H9 (cell line): ENCODE results near the gene C4orf17. TPM values are rescaled to one million over a fixed set of nuclear protein-coding genes. Genes with fewer than 3 reads are reported as not detected.

Experiments
- DNase-seq: peaks from one replicate; pipeline ENCODE4 v3.0.0-alpha.2; 2017
- H2AFZ ChIP-seq: one replicate; pipeline ENCODE4 v1.6.1; 2013; ENCODE audit warnings: mild to moderate bottlenecking, low read length, control low read depth, moderate library complexity
- H2AK5ac ChIP-seq: 2 replicates; pipeline ENCODE4 v1.6.1; 2013; ENCODE audit warnings: low read length, control low read depth, mixed read lengths; ENCODE audit not compliant: insufficient read length
- H2BK120ac ChIP-seq: one replicate; pipeline ENCODE4 v1.6.1; 2013; ENCODE audit warnings: low read depth, mild to moderate bottlenecking, low read length, control low read depth, inconsistent platforms; ENCODE audit not compliant: poor library complexity, severe bottlenecking
- H2BK12ac ChIP-seq: 2 replicates; pipeline ENCODE4 v1.6.1; 2013; ENCODE audit warnings: low read length, control low read depth, mixed read lengths, low read depth; ENCODE audit not compliant: insufficient read length
- H2BK15ac ChIP-seq: 2 replicates; pipeline ENCODE4 v1.6.1; 2013; ENCODE audit warnings: low read depth, low read length, control low read depth
- H2BK20ac ChIP-seq: one replicate; pipeline ENCODE4 v1.6.1; 2013; ENCODE audit warnings: low read depth, mild to moderate bottlenecking, low read length, control low read depth, inconsistent platforms; ENCODE audit not compliant: poor library complexity, severe bottlenecking
- H2BK5ac ChIP-seq: 2 replicates; pipeline ENCODE4 v1.6.1; 2013; ENCODE audit warnings: low read length, control low read depth, mixed read lengths; ENCODE audit not compliant: insufficient read length
- H3K14ac ChIP-seq: 2 replicates; pipeline ENCODE4 v1.6.1; 2013; ENCODE audit warnings: low read length, control low read depth; ENCODE audit not compliant: insufficient read depth
- H3K18ac ChIP-seq: 2 replicates; pipeline ENCODE4 v1.6.1; 2013; ENCODE audit warnings: low read depth, mild to moderate bottlenecking, mixed read lengths, low read length, control low read depth; ENCODE audit not compliant: insufficient read length
- H3K23ac ChIP-seq: 2 replicates; pipeline ENCODE4 v1.6.1; 2013; ENCODE audit warnings: low read length, control low read depth, mixed read lengths, low read depth; ENCODE audit not compliant: insufficient read length
- H3K23me2 ChIP-seq: 2 replicates; pipeline ENCODE4 v1.6.1; 2013; ENCODE audit warnings: low read depth, mild to moderate bottlenecking, mixed read lengths, low read length, control low read depth; ENCODE audit not compliant: insufficient read length, poor library complexity, severe bottlenecking
- H3K27ac ChIP-seq: 2 replicates; pipeline ENCODE4 v1.5.1; 2013; ENCODE audit warnings: low read length, control low read depth, mixed read lengths, low read depth; ENCODE audit not compliant: insufficient read length
- H3K27me3 ChIP-seq: 2 replicates; pipeline ENCODE4 v1.6.1; 2013; ENCODE audit warnings: low read length, control low read depth, inconsistent platforms; ENCODE audit not compliant: insufficient read depth
- H3K4ac ChIP-seq: 2 replicates; pipeline ENCODE4 v1.6.1; 2013; ENCODE audit warnings: low read depth, mild to moderate bottlenecking, control low read depth, inconsistent platforms, low read length, moderate library complexity
- H3K4me1 ChIP-seq: 2 replicates; pipeline ENCODE4 v1.6.1; 2013; ENCODE audit warnings: low read length, control low read depth, inconsistent platforms; ENCODE audit not compliant: insufficient read depth
- H3K4me2 ChIP-seq: 2 replicates; pipeline ENCODE4 v1.6.1; 2013; ENCODE audit warnings: low read length, control low read depth, mixed read lengths; ENCODE audit not compliant: insufficient read length, insufficient read depth
- H3K56ac ChIP-seq: 2 replicates; pipeline ENCODE4 v1.6.1; 2013; ENCODE audit warnings: low read depth, mild to moderate bottlenecking, mixed read lengths, low read length, control low read depth; ENCODE audit not compliant: insufficient read length
- H3K79me1 ChIP-seq: 2 replicates; pipeline ENCODE4 v1.6.1; 2013; ENCODE audit warnings: low read depth, mild to moderate bottlenecking, moderate library complexity, low read length, control low read depth, inconsistent platforms; ENCODE audit not compliant: insufficient read depth, poor library complexity, severe bottlenecking
- H3K79me2 ChIP-seq: 2 replicates; pipeline ENCODE4 v1.6.1; 2013; ENCODE audit warnings: low read length, control low read depth, inconsistent platforms; ENCODE audit not compliant: insufficient read depth
- H3K9ac ChIP-seq: 2 replicates; pipeline ENCODE4 v1.6.1; 2013; ENCODE audit warnings: low read length, control low read depth, mixed read lengths; ENCODE audit not compliant: insufficient read length; ENCODE audit errors: extremely low read depth
- H3K9me3 ChIP-seq: one replicate; pipeline ENCODE4 v1.6.1; 2013; ENCODE audit warnings: low read depth, low read length, inconsistent platforms; ENCODE audit not compliant: control insufficient read depth
- H3T11ph ChIP-seq: one replicate; pipeline ENCODE4 v1.6.1; 2013; ENCODE audit warnings: mild to moderate bottlenecking, low read length, control low read depth, inconsistent platforms
- H4K20me1 ChIP-seq: one replicate; pipeline ENCODE4 v1.6.1; 2013; ENCODE audit not compliant: control insufficient read depth, insufficient read length, insufficient read depth
- H4K5ac ChIP-seq: 2 replicates; pipeline ENCODE4 v1.6.1; 2013; ENCODE audit warnings: low read depth, mild to moderate bottlenecking, mixed read lengths, low read length, control low read depth; ENCODE audit not compliant: insufficient read length
- H4K8ac ChIP-seq: replicated peaks from 2 replicates; pipeline ENCODE4 v1.6.1; 2013; ENCODE audit warnings: low read length, control low read depth, mixed read lengths, low read depth; ENCODE audit not compliant: insufficient read length
- H4K91ac ChIP-seq: 2 replicates; pipeline ENCODE4 v1.6.1; 2013; ENCODE audit warnings: low read depth, mild to moderate bottlenecking, moderate library complexity, mixed read lengths, low read length, control low read depth; ENCODE audit not compliant: insufficient read length
- H3K27ac Mint-ChIP-seq, 3 experiments: 2 replicates in 2 of 3; 3 replicates in 1 of 3; pipeline ENCODE4 v1.8.0; 2020 to 2021; ENCODE audit warnings: mixed read lengths in 3 of 3, mild to moderate bottlenecking in 1 of 3, moderate library complexity in 1 of 3
- H3K27me3 Mint-ChIP-seq: 2 replicates; pipeline ENCODE4 v1.8.0; 2021; ENCODE audit warnings: low read depth, mild to moderate bottlenecking, moderate library complexity, mixed read lengths
- H3K36me3 Mint-ChIP-seq, 3 experiments: 2 replicates in 2 of 3; 3 replicates in 1 of 3; pipeline ENCODE4 v1.8.0; 2020 to 2021; ENCODE audit warnings: low read depth in 3 of 3, mixed read lengths in 3 of 3; ENCODE audit not compliant: insufficient read depth in 1 of 3
- H3K4me1 Mint-ChIP-seq, 2 experiments: 2 replicates each; pipeline ENCODE4 v1.8.0; 2020; ENCODE audit warnings: mixed read lengths in 2 of 2
- H3K4me3 Mint-ChIP-seq, 2 experiments: 2 replicates in 1 of 2; 3 replicates in 1 of 2; pipeline ENCODE4 v1.8.0; 2020 to 2021; ENCODE audit warnings: mild to moderate bottlenecking in 2 of 2, mixed read lengths in 2 of 2, moderate library complexity in 1 of 2
- H3K9me3 Mint-ChIP-seq, 2 experiments: 2 replicates in 1 of 2; 3 replicates in 1 of 2; pipeline ENCODE4 v1.8.0; 2020; ENCODE audit warnings: mild to moderate bottlenecking in 2 of 2, mixed read lengths in 2 of 2, moderate library complexity in 1 of 2
- CTCF ChIP-seq: fragments of 200-600 bp; sonication (generic); conservative IDR thresholded peaks from 3 replicates; pipeline ENCODE4 v1.8.0; 2021; ENCODE audit warnings: antibody characterized with exemption, mild to moderate bottlenecking
- WGBS: extraction: QIAGEN DNeasy Blood & Tissue Kit; methylation state at CpG from one replicate; pipeline ENCODE4 v1.1.7; 2013; ENCODE audit warnings: missing lambda C conversion rate, low lambda C conversion rate, mixed read lengths; ENCODE audit not compliant: insufficient read length; ENCODE audit errors: extremely low coverage; 5-methylcytosine and 5-hydroxymethylcytosine counted together
- total RNA-seq: library from RNA; stranded (reverse); gene quantifications from 2 replicates; pipeline ENCODE4 v1.2.1, GENCODE V29; 2021

The C4orf17 gene
- total RNA-seq, 1 experiment from 2014 or later, result not detected

- Mint-ChIP-seq H3K4me3 (no peak overlapping the region), H3K27me3 (no peaks in the 10 kb centered on the region), H3K36me3 (no peaks in the 10 kb centered on the region), H3K4me1 (peaks cover 0 to 5% of the 10 kb centered on the region in 2 experiments; a peak in 2 of 4 replicates), H3K9me3 (no peaks in the 10 kb centered on the region), H3K27ac (no peak overlapping the region)
- no peak overlapping the region for H2AK5ac ChIP-seq
- H3K14ac ChIP-seq, result no peak overlapping the region
- H2BK5ac ChIP-seq, result no peak overlapping the region
- H3K23me2 ChIP-seq, result no peaks in the 10 kb centered on the region
- H4K20me1 ChIP-seq, result no peaks in the 10 kb centered on the region
- no peak overlapping the region for H3T11ph ChIP-seq
- H3K27ac ChIP-seq, result no peak overlapping the region
- no peaks in the 10 kb centered on the region for H3K9me3 ChIP-seq
- no peak overlapping the region for H4K8ac ChIP-seq
- no peak overlapping the region for H3K4ac ChIP-seq
- no CpG with 5 or more reads among the region's 4 CpGs for WGBS
- no peak overlapping the region for H3K4me2 ChIP-seq
- no peaks in the 10 kb centered on the region for H3K79me2 ChIP-seq
- no peak overlapping the region for H2BK20ac ChIP-seq
- DNase-seq, result peak; percentile 68
- no peaks in the 10 kb centered on the region for H3K27me3 ChIP-seq
- H2BK15ac ChIP-seq, result no peak overlapping the region
- H3K18ac ChIP-seq, result no peak overlapping the region
- H3K79me1 ChIP-seq, result no peaks in the 10 kb centered on the region
- no peak overlapping the region for H3K56ac ChIP-seq
- H2BK12ac ChIP-seq, result no peak overlapping the region
- H3K4me1 ChIP-seq, result no peaks in the 10 kb centered on the region
- no peak overlapping the region for H4K91ac ChIP-seq
- H2BK120ac ChIP-seq, result no peak overlapping the region
- no peak overlapping the region for H2AFZ ChIP-seq
- H3K9ac ChIP-seq, result no peak overlapping the region
- TF ChIP-seq CTCF, result peak; percentile 91
- no peak overlapping the region for H3K23ac ChIP-seq
- H4K5ac ChIP-seq, result no peak overlapping the region
Measured at GRCh38 chr4:99462875-99463464, 47.9 kb upstream of the C4orf17 start.
